NCI-H345 treated with DMSO at 0.1 percent for 48 hours (cell line): ENCODE results near the gene CD109.
"Not testable (repeated sequence)": the region's sequence is repeated elsewhere in the genome, so short reads cannot be mapped to it uniquely, and the experiment has no call there.

Source experiments
- DNase-seq: peaks from one replicate; lab custom pipeline; 2025; ENCODE audit not compliant: unreplicated experiment; lab: John Stamatoyannopoulos, UW

CD109 gene

DNA sequence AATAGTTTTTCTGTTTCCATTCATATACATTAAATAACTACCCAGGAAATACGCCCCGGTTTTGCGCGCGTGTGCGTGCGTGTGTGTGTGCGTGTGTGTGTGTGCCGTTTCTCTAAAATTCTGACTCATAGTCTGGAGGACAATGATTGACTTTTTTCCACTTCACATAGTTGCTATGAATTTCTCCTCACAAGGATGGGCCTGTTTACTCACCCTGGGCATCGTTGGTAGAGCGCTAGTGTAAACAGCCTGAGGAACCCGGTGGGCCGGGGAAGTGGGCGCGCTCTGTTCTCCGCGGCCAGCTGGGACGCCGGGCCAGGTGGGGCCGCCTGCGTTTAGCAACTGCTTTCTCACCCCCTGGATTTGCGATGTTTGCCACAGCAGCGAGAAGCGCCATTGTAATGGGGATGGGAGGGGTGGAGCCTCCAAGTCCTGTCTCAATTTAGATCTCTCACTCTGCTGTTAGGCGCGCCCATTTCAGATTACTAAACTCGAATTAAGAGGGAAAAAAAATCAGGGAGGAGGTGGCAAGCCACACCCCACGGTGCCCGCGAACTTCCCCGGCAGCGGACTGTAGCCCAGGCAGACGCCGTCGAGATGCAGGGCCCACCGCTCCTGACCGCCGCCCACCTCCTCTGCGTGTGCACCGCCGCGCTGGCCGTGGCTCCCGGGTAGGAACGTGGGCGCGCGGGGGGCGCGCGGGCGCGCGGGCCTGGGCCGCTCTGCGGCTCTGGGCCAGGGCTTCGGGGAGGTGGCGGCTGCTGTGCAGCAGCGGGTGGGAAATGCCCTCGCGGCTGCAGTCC is at the start of gene CD109:
TSS of gene CD109 (plus strand) at position 585 of the 803 bp plus-strand sequence. CDS start at position 598, 13 bp downstream.
- peak; percentile 32 for DNase-seq

- DNase-seq: no peak
These were observed 47.8 kb upstream of the CD109 start for GRCh38 chr6:73648166-73648565.

DNA sequence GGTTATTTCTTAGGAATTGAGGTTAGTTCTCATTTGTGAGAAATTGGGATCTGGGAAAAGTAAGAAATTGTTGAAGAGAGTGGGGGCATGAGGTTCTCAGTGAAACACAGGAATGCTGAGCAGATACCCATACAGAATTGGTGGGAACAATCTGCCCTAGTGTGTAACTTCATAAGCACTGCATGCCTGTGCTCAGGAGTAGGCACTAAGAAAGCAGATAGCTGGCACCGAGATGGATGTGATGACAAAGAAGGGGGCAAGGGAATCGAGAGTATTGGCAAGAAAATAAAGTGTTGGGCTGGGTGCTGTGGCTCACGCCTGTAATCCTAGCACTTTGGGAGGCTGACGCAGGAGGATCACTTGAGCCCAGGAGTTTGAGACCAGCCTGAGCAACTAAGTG is 46.2 kb upstream of the CD109 start:
- no peak for DNase-seq

GRCh38 chr6:73652637-73653570 is 43.1 kb upstream of the CD109 start:
- peak; percentile 50 for DNase-seq

GRCh38 chr6:73653571-73654424 is 42.2 kb upstream of the CD109 start, which contains the start of gene SLC17A5:
Gene SLC17A5, minus strand, starts transcription at chr6:73653992. Its CDS starts 106 bp downstream, at chr6:73653886.
- DNase-seq: peak; percentile 87

DNA sequence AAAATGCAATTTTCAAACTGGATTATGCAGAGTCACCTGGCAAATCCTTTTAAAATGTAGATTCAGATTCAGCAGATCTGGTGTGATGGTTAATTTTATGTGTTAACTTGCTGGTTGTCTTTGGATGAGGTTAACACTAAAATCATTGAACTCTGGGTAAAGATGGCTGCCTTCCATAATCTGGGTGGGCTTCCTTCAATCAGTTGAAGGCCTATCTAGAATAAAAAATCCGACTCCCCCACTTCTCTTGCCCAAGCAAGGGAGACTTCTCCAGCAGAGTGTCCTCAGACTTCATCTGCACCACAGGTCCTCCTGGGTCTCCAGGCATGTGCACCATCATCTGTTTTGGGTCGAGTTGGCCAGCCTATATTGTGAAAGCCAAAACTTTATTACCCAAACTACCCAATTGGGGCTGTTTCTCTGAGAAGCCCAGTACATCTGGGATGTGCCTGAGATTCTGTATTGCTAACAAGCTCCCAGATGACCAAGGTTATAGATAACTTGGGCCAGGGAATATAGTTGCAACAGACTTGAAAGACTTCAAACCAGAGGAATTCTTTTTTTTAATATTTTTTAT is 40.6 kb upstream of the CD109 start:
- DNase-seq: no peak

DNA sequence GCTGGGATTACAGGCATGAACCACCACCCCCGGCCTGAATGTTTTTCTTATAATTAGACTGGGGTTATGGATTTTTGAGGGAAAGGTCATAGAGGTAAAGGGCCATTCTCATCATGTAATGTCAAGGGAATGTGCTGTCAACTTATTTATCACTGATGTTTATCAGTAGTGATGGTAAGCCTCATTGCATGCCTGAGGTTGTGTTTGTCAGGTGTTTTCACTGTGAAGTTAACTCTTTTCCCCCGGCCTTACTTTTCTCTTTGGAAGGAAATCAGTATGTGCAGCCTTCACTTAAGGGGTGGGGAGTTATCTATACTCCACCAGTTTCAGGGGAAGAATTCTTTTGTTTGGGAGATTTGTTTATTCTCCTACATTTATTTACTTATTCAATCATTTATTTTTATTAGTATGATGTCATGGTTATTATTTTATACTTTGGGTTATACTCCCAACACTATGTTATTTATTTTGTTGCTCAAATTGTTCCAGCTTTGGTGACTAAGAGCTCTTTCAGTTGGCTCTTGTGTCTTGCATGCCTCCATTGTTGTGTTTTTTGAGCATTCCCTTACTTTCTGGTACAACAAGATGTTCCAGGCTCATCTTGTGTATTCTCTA is 39.4 kb upstream of the CD109 start:
- DNase-seq: no peak

GRCh38 chr6:73657201-73657600 is 38.8 kb upstream of the CD109 start:
- DNase-seq: no peak

DNA sequence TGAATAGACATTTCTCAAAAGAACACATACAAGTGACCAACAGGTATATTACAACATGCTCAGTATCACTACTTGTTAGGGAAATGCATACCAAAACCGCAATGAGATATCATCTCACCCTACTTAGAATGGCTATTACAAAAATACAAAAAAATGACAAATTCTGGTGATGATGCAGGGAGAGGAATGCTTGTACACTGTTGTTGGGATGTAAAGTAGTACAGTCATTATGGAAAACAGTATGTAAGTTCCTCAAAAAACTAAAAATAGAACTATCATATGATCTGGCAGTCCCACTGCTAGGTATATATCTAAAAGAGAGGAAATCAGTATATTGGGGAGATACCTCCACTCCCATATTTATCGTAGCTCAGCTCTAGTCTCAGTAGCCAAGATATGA is 31.3 kb upstream of the CD109 start:
- DNase-seq: no peak

DNA sequence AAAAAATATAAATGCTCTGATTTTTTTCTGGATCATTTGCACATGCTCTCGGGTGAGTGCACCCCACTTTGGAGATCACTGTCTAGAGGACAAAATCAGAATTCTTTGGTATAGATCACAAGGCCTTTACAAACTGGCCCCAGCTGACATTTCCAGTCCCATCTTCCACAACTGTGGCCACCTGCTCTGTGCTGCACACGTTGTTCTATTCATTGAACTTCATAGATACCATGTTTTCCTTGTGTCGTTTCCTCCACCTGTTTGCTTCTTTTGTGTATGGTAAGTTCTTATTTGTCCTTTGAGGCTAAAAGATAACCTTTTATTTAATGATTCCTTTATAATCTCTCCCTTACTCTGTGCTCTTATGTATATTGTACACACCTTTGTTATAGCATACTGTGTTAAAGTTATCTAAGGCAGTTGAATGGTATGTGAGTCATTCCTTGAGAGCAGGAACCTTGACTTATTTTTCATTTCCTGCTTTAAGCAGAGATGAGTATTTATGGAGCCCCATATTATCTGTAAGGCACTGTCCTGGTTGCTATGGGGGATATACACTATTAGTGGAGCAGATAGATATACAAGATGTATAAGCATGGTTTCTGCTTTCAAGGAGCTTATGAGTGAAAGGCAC is 30.2 kb upstream of the CD109 start:
- DNase-seq: no peak

DNA sequence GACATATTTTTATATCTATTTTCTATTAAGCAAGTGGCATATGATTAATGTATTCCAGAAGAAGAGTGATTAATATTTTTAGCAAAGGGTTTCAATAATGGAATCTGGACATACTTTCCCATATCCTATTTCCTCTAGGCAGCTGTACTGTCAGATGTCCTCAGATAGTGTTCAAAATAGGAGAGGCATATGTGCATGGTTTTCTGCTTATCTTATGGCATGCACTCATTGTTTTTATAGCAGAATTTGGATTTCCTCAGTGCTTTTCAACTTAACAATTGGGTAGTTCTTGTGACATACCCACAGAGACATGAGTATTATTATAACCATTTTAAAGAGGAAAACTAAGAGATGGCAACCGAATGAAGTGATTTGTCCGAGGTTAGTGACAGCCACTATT is 29.6 kb upstream of the CD109 start:
- DNase-seq: no peak

- no peak for DNase-seq
These were observed 28.2 kb upstream of the CD109 start for GRCh38 chr6:73667798-73668197.

DNA sequence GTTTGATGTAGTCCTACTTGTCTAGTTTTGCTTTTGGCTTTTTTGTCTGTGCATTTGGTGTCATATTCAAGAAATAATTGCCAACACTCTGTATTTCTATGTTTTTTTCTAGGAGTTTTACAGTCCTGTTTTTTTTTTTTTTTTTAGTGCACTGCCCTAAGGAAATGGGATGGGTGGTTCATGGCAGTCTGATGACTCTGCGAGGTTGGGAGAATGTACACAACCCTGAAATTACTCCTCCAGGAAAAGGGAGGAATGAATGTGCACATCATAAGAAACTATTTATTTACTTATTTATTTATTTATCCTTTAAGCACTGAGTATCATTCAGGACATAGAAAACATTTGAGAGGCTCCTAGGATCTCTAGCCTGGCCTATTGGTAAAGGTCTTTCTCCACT is 27.0 kb upstream of the CD109 start:
- no peak for DNase-seq

DNA sequence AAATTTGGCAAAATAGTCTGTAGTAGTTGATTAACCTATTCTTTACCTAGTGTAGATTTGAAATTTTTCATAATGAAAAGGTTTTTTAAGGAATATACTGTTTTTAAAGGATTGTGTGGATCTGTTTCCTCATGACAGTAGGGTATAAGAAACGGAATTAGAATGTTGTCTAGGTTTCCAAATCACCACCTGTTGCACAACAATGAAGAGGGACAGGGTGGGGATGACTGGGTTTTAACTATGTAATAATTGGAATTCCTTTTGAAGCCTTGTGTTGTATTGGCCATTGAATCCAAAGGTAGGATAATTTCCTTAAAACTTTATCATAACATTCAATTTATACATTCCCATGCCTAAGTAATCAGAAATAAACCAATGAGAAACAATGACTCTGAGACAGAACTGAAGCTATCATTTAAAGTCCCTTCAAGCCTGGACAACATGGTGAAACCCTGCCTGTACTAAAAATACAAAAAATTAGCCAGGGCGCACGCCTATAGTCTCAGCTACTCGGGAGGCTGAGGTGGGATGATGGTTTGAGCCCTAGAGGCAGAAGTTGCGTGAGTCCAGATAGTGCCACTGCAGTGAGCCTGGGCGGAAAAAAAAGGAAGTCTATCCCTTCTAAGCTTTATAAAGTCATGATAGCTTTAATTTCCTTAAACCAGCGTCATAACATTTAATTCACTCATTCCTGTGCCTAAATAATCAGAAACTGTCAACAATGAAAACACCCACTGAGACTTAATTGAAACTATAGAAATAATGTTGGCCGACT is 23.9 kb upstream of the CD109 start:
- no peak for DNase-seq

DNA sequence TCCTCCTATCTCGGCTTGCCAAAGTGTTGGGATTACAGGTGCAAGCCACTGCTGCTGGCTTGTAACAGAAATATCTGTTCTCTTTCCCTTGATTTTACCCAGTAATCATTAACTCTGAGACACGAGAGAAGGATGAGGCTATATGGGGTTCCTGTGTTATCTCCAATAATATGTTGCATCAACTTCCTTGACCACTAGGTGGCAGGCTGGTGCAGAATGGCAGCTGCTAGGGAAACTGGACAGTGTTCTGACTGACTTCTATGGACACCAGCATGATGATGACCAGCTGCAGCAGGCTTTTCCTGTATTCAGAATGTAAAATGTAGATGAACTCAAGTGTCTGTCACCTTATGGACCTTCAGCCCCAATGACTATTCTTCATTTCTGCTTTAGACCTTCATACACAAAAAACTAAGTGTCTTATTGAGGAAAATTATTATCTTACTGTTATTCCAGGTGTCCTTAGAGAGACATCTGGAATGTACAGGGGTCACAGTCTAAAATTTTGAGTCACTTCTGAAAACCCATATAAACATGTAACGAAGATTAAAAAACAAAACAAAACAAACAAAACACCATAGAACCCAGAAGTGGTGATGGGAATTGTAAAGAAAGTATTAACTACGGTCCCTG is 20.4 kb upstream of the CD109 start:
- peak; percentile 36 for DNase-seq

GRCh38 chr6:73679009-73679408 is 17.0 kb upstream of the CD109 start:
- no peak for DNase-seq

DNA sequence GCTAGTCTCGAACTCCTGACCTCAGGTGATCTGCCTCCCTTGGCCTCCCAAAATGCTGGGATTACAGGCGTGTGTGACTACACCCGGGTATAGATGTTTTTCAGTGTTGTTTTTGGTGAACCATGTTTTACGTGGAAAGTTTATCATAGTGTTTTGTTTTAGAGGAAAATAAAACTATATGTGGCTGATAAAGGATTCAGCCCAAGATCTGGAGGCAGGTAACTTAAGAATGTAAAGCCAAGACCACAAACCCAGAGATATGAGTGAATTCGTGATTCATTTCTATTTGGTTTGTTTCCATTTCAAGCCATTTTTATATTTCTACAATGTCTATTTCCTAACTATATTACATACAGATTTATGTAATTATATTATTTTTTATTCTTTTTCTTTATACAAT is 16.2 kb upstream of the CD109 start:
- not testable (repeated sequence) for DNase-seq

DNA sequence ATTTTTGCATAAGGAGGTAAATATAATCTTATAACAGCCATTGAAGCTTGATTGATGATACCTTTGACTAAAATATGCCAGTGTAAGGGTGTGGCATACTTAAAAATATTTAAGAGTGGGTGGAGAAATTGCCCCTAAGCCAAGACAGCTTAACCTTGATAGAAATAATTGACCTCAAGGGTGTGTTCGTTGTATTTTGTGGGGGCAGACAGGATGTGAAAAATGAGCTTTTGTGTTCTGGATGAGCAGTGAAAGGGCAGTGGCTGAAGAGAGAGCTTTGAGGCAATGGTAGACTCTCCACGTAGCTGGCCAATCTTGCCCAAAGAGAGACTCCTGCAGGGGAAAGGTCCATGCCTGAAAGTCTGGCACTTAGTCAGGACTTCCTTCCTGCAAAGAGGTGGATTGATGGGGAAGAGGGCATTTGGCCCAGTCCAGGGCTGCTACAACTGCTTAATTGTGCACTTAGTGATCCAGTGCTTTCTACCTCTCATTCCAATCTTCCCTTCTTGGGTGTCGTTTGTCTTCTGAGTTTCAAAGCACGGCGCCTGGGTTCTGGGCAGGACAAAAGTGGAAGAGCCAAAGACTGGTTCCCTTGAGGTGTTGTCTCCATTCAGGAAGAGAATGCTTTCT is 15.6 kb upstream of the CD109 start:
- DNase-seq: no peak
